Keratinocyte (primary cell): ENCODE measurements around the gene CEBPG. TPM values are rescaled to one million over a fixed set of nuclear protein-coding genes. Genes with fewer than 3 reads are reported as not detected.
A peak's percentile ranks its signal among the peaks of the same experiment; 100 is the strongest.

Source experiments
- DNase-seq: peaks from one replicate; pipeline ENCODE4 v3.0.0-alpha.2; 2011; ENCODE audit warnings: low read depth, missing footprints, low spot score
- FAIRE-seq: peaks from 2 replicates; lab custom pipeline; 2011; peaks lifted over from hg19 to GRCh38; lab: Jason Lieb, UNC
- H2AFZ ChIP-seq: 2 replicates; pipeline ENCODE4 v1.6.0; 2012; ENCODE audit warnings: low read length, control low read depth, inconsistent platforms; ENCODE audit not compliant: control insufficient read depth
- H3K27ac ChIP-seq: 2 replicates; pipeline ENCODE4 v1.5.1; 2011; ENCODE audit warnings: low read length; ENCODE audit not compliant: control insufficient read depth, insufficient read depth
- H3K27me3 ChIP-seq: 3 replicates; pipeline ENCODE4 v1.6.0; 2011; ENCODE audit warnings: low read length; ENCODE audit not compliant: control insufficient read depth, insufficient read depth; ENCODE audit errors: extremely low read depth
- H3K36me3 ChIP-seq, 2 experiments: 2 replicates in 1 of 2; 3 replicates in 1 of 2; pipeline ENCODE4 v1.5.1; 2011; ENCODE audit warnings: low read length in 2 of 2, mild to moderate bottlenecking in 1 of 2; ENCODE audit not compliant: control insufficient read depth in 2 of 2, insufficient read depth in 2 of 2; ENCODE audit errors: extremely low read depth in 1 of 2
- H3K4me1 ChIP-seq: 3 replicates; pipeline ENCODE4 v1.5.1; 2011; ENCODE audit warnings: low read length; ENCODE audit not compliant: control insufficient read depth, insufficient read depth; ENCODE audit errors: extremely low read depth
- H3K4me2 ChIP-seq: 3 replicates; pipeline ENCODE4 v1.6.0; 2011; ENCODE audit warnings: low read depth, low read length; ENCODE audit not compliant: control insufficient read depth, insufficient read depth; ENCODE audit errors: extremely low read depth
- H3K4me3 ChIP-seq, 3 experiments: fragments of 200-600 bp in 1 of 3; sonication (generic) in 1 of 3; 2 replicates in 2 of 3; 3 replicates in 1 of 3; pipeline ENCODE4 v1.5.1; 2011 to 2016; ENCODE audit warnings: low read length in 3 of 3, mild to moderate bottlenecking in 3 of 3, control low read depth in 2 of 3, inconsistent platforms in 1 of 3, low read depth in 1 of 3, mixed read lengths in 1 of 3, mixed run types in 1 of 3, moderate library complexity in 1 of 3; ENCODE audit not compliant: control insufficient read depth in 2 of 3, insufficient read depth in 2 of 3; ENCODE audit errors: extremely low read depth in 1 of 3
- H3K79me2 ChIP-seq: 2 replicates; pipeline ENCODE4 v1.6.0; 2012; ENCODE audit warnings: low read length; ENCODE audit not compliant: control insufficient read depth, insufficient read depth
- H3K9ac ChIP-seq: 3 replicates; pipeline ENCODE4 v1.6.0; 2011; ENCODE audit warnings: low read length; ENCODE audit not compliant: control insufficient read depth, insufficient read depth; ENCODE audit errors: extremely low read depth
- H3K9me1 ChIP-seq: 3 replicates; pipeline ENCODE4 v1.6.0; 2011; ENCODE audit warnings: low read length; ENCODE audit not compliant: control insufficient read depth, insufficient read depth; ENCODE audit errors: extremely low read depth
- H3K9me3 ChIP-seq: 2 replicates; pipeline ENCODE4 v1.5.1; 2012; ENCODE audit warnings: low read depth, low read length; ENCODE audit not compliant: control insufficient read depth
- H4K20me1 ChIP-seq: 3 replicates; pipeline ENCODE4 v1.6.0; 2011; ENCODE audit warnings: low read length; ENCODE audit not compliant: control insufficient read depth, insufficient read depth; ENCODE audit errors: extremely low read depth
- CTCF ChIP-seq, 3 experiments: IDR thresholded peaks in 1 of 3; conservative IDR thresholded peaks in 1 of 3; optimal IDR thresholded peaks in 1 of 3; 2 replicates in 2 of 3; 3 replicates in 1 of 3; pipeline versions ENCODE3 to v1.5.1; 2011; ENCODE audit warnings: low read length in 3 of 3, mild to moderate bottlenecking in 3 of 3, moderate library complexity in 2 of 3, control low read depth in 1 of 3, inconsistent platforms in 1 of 3; ENCODE audit not compliant: insufficient read depth in 2 of 3; ENCODE audit errors: extremely low read depth in 1 of 3
- EZH2 ChIP-seq: IDR thresholded peaks from one replicate; pipeline ENCODE4 v1.6.1; 2012; ENCODE audit warnings: inconsistent platforms, mild to moderate bottlenecking, low read length, moderate library complexity
- dilution Hi-C: fragments of 300-500 bp; cut with MboI; formaldehyde crosslinking; loops from one replicate; pipeline ENCODE4 v1.7.0; 2020; ENCODE audit warnings: low sequenced_read_pairs; ENCODE audit not compliant: extremely low pct_ligation_motif_present
- polyA plus RNA-seq, 5 experiments: library from polyadenylated mRNA; depleted of rRNA in 3 of 5; stranded (reverse) in 3 of 5; stranded (forward) in 1 of 5; unstranded in 1 of 5; fragments of >200 nt; gene quantifications; 1 replicate in 1 of 5; 2 replicates in 3 of 5; 3 replicates in 1 of 5; pipeline versions ENCODE4 v1.2.1 to v1.2.3, GENCODE V29; 2011 to 2012; ENCODE audit warnings: missing spikeins in 2 of 5, low read depth in 1 of 5, low replicate concordance in 1 of 5

The CEBPG gene
- polyA plus RNA-seq, 1 donor (not counting 4 experiments of a cell fraction or from before 2014, with no cell fraction given), result 31.9 TPM

DNA sequence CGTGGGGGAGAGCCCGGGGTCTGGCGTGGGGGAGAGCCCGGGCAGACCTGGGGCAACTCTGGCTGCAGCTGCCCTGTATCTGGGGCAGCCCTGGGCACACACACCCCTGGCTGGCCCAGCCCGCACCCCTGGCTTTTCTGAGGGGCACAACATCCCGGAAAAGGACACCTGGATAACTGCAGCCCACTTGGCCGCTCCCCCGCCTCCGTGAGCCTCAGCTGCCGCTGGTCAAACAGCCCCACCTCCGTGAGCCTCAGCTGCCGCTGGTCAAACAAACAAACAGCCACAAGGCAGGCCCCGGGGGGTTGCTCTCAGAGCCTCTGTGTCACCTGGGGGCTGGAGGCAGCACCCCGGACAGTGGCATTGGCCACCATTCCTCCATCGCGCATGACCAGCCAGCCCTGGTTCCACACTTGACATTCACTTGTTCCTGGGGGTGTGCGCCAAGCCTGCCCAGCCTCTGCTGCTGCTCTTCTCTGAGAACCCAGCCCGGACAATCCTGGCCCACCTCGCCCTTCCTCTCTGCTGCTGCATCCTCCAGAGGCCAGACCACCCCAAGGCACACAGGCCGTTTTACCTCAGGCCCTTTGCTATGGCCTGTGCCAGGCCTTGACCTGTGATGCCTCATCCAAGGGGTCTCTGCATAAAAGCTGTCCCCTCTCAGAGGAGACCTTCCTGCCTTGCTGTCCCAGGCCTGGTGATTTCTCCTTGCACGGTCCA is 19.9 kb downstream of the CEBPG start:
- DNase-seq (no peak), FAIRE-seq (no peak)
- TF ChIP-seq EZH2 (no peak), CTCF (optimal IDR thresholded peaks at IDR 0.05 in 1 of 3, IDR thresholded peaks at IDR 0.05 in 1 of 3, conservative IDR thresholded peaks at IDR 0.05 in 1 of 3; ENCODE audit: extremely low read depth in 1 of 3, insufficient read depth in 2 of 3, low read length in 3 of 3) (no peak)
- Histone ChIP-seq H4K20me1 (no peaks in the 10 kb centered on the region), H3K4me3 (no peak overlapping the region), H3K9me1 (no peaks in the 10 kb centered on the region), H3K27me3 (no peaks in the 10 kb centered on the region), H3K9ac (no peak overlapping the region), H3K79me2 (no peaks in the 10 kb centered on the region), H2AFZ (no peak overlapping the region), H3K9me3 (no peaks in the 10 kb centered on the region), H3K36me3 (peaks cover 0 to 2% of the 10 kb centered on the region in 2 experiments), H3K27ac (no peak overlapping the region), H3K4me2 (no peak overlapping the region), H3K4me1 (peaks cover 11% of the 10 kb centered on the region)
- dilution Hi-C loops, result no loop called here

GRCh38 chr19:33394006-33394722 is 20.7 kb downstream of the CEBPG start:
- H4K20me1 ChIP-seq, result no peaks in the 10 kb centered on the region
- H3K79me2 ChIP-seq, result no peaks in the 10 kb centered on the region
- H3K36me3 ChIP-seq, result no peaks in the 10 kb centered on the region
- FAIRE-seq (no peak), DNase-seq (no peak)
- TF ChIP-seq EZH2 (no peak), CTCF (optimal IDR thresholded peaks at IDR 0.05 in 1 of 3, IDR thresholded peaks at IDR 0.05 in 1 of 3, conservative IDR thresholded peaks at IDR 0.05 in 1 of 3; ENCODE audit: extremely low read depth in 1 of 3, insufficient read depth in 2 of 3, low read length in 3 of 3) (no peak)
- no peak overlapping the region for H3K27ac ChIP-seq
- peak overlapping the region in 1 of 3 experiments; percentile 3 for H3K4me3 ChIP-seq
- H3K4me2 ChIP-seq, result no peak overlapping the region
- dilution Hi-C loops, result no loop called here
- no peaks in the 10 kb centered on the region for H3K9me1 ChIP-seq
- H2AFZ ChIP-seq, result no peak overlapping the region
- H3K9ac ChIP-seq, result no peak overlapping the region
- peaks cover 11% of the 10 kb centered on the region for H3K4me1 ChIP-seq
- H3K9me3 ChIP-seq, result no peaks in the 10 kb centered on the region
- H3K27me3 ChIP-seq, result no peaks in the 10 kb centered on the region
